Epithelial cell of proximal tubule (primary cell): Measurements from ENCODE around the gene FBXW7. TPM values are rescaled to one million over a fixed set of nuclear protein-coding genes. Genes with fewer than 3 reads are reported as not detected.

Experiments used
- DNase-seq: peaks from one replicate; pipeline ENCODE4 v3.0.0-alpha.2; 2011; ENCODE audit warnings: low read depth
- H3K4me3 ChIP-seq: 2 replicates; pipeline ENCODE4 v1.5.1; 2011; ENCODE audit warnings: low read depth, mild to moderate bottlenecking, low read length
- total RNA-seq: library from RNA; depleted of rRNA; stranded (reverse); fragments of >200 nt; gene quantifications from 2 replicates; pipeline ENCODE4 v1.2.3, GENCODE V29; 2015
- TF ChIP-seq, protein P1 (sequence below): conservative IDR thresholded peaks from 2 replicates; pipeline ENCODE4 v1.5.1; 2012; ENCODE audit warnings: low read depth, mild to moderate bottlenecking, low read length

The FBXW7 gene
- total RNA-seq, 1 donor from 2014 or later: 32.9 TPM

DNA sequence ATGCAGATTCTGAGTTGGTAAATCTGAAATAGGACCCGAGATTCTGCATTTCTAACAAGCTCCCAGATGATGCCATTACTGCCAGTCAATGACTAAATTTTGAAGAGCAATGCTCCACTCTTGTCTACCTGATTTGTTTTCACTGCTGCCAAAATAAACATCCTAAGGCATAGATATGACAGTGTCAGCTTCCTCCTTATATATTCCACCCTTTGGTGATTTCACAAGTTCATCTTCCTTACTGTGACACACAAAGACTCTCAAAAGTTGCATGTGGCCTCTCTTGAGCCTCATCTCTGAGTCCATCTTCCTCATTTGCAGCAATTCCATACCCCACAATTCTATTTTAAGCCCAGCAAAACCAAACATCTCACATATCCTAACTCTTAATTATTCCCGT is 110.9 kb downstream of the FBXW7 start:
- no peak for DNase-seq
- H3K4me3 ChIP-seq: no peak overlapping the region
- TF ChIP-seq, protein P1, sequence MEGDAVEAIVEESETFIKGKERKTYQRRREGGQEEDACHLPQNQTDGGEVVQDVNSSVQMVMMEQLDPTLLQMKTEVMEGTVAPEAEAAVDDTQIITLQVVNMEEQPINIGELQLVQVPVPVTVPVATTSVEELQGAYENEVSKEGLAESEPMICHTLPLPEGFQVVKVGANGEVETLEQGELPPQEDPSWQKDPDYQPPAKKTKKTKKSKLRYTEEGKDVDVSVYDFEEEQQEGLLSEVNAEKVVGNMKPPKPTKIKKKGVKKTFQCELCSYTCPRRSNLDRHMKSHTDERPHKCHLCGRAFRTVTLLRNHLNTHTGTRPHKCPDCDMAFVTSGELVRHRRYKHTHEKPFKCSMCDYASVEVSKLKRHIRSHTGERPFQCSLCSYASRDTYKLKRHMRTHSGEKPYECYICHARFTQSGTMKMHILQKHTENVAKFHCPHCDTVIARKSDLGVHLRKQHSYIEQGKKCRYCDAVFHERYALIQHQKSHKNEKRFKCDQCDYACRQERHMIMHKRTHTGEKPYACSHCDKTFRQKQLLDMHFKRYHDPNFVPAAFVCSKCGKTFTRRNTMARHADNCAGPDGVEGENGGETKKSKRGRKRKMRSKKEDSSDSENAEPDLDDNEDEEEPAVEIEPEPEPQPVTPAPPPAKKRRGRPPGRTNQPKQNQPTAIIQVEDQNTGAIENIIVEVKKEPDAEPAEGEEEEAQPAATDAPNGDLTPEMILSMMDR: no peak

DNA sequence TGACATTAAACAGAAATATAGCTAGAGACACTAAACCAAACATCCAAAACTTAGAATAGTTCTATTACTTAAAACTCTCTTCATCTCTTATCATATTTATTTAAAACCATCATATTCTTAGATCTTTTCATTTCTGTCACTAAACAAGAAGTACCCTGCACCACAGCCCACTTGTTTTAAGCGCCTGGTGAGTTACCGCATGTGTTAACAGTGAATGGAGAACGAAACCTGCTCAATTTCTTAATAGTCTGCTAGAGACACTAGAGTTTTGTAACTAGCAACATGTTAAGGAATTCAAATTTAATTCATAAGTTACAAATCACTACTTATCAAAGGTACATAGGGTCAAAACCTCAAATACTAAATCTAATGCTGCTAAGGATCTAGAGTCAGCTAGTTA is 111.5 kb downstream of the FBXW7 start:
- no peak overlapping the region for H3K4me3 ChIP-seq
- TF ChIP-seq, protein P1: no peak
- DNase-seq: no peak

DNA sequence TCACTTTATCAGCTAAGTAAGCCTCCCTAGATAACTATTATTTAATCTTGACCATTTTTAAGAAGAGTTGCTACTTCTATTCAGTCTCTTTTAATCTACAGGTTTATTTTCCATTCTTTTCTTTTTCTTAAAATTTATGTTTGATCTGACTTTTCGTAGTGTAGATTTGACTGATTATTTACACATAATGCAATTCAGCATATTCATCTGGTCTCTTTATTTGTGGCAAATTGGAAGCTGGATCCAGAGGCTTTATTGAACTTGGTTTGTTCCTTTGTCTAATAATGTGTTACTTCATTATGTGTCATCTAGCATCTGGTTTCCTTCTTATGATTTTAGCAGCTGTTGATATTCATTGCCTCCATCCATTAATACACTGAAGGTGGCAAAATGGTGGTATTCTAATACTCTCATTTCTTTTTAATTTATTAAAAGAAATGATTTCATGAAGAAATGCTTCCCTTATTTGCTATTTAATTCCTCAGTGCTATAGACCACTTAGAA is 113.0 kb downstream of the FBXW7 start:
- H3K4me3 ChIP-seq: no peak overlapping the region
- DNase-seq: no peak
- TF ChIP-seq, protein P1: no peak

DNA sequence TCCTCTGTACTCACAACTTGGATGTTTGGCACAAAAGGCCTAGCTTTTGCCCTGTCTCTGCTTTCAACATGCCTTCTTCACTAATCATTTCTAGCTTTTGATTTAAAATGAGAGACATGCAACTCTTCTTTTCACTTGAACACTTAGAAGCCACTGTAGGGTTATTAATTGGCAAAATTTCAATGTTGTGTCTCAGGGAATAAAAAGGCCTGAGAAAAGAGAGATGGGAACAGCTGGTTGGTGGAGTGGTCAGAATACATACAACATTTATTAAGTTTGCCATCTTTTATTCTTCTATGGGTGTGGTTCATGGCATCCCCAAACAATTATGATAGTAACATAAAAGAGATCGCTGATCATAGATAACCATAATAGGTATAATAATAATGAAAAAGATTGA is 114.3 kb downstream of the FBXW7 start:
- TF ChIP-seq, protein P1: no peak
- H3K4me3 ChIP-seq: no peak overlapping the region
- no peak for DNase-seq

DNA sequence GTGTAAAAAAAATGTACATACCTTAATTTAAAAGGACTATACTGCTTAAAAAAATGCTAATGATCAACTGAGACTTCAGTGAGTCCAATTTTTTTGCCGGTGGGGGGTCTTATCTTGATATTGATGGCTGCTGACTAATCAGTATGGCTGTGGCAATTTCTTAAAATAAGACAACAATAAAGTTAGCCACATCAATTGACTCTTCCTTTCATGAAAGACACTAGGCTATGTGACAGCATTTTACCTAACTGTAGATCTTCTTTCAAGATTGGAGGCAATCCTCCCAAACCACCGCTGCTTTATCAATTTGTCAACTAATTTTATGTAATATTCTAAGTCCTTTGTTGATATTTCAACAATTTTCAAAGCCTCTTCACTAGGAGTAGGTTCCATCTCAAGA is 116.1 kb downstream of the FBXW7 start:
- no peak overlapping the region for H3K4me3 ChIP-seq
- TF ChIP-seq, protein P1: no peak
- DNase-seq: no peak

DNA sequence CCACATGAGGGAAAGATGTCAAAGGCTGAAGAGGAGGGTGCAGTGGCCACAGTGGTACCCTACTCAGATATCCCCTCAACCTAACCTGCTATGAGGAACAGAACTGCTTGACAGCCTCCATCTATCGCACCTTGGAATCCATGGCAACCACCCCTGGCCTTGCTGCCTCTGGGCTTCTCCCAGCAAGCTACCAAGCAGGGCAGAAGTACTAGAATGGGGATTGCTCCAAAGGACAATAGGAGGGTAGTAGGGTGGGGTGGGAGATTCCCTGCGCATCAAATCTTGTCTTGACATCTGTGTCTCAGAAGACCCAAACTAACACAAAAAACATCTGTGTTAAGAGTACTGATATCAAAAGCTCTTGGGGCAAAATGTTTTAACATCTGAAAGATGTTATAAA is 118.2 kb downstream of the FBXW7 start:
- no peak overlapping the region for H3K4me3 ChIP-seq
- TF ChIP-seq, protein P1: no peak
- no peak for DNase-seq

DNA sequence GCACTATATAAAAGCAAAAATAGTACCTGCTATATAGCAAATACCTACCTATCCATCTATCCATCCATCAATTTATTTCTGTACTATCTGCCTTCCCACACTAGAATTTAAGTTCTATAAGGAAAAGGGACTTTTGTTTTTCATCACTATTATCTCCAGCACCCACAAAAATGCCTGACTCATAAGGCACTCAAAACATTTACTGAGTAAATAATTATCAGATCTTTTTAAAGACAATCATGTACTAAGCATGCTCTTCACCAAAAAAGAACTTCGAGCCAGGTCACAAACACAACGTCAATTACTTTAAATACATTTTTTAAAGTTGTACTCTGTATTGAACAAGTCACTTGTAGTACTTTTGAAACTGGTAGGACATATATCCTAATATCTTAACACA is 119.9 kb downstream of the FBXW7 start:
- TF ChIP-seq, protein P1: no peak
- DNase-seq: peak; percentile 25
- H3K4me3 ChIP-seq: no peak overlapping the region
